Adrenal gland (tissue), 19 donors: ENCODE data around the gene ADAM33. TPM values are rescaled to one million over a fixed set of nuclear protein-coding genes. Genes with fewer than 3 reads are reported as not detected.

Experiments used
- DNase-seq, 7 donors: peaks; one replicate each; pipeline ENCODE4 v3.0.0-alpha.2; 2019 to 2020
- H3K27ac ChIP-seq, 5 donors: fragments of 200-600 bp; sonication (generic) in 4 of 5; 1 replicate in 3 of 5; 2 replicates in 2 of 5; pipeline versions ENCODE4 v1.5.1 to v1.8.0; 2016 to 2020; ENCODE audit warnings: mild to moderate bottlenecking in 1 of 5
- H3K27me3 ChIP-seq: fragments of 200-600 bp; 2 replicates; pipeline ENCODE4 v1.8.0; 2021
- H3K36me3 ChIP-seq, 2 donors: fragments of 200-600 bp; replicated peaks in 1 of 2; 1 replicate in 1 of 2; 2 replicates in 1 of 2; pipeline versions ENCODE4 v1.5.1 to v1.8.0; 2018 to 2022
- H3K4me1 ChIP-seq, 2 donors: fragments of 200-600 bp; replicated peaks in 1 of 2; 1 replicate in 1 of 2; 2 replicates in 1 of 2; pipeline versions ENCODE4 v1.5.1 to v1.8.0; 2018 to 2021
- H3K4me3 ChIP-seq, 4 donors: fragments of 200-600 bp; sonication (generic) in 3 of 4; one replicate each; pipeline ENCODE4 v1.5.1; 2016 to 2018
- H3K9me3 ChIP-seq, 3 donors: fragments of 200-600 bp; sonication (generic) in 1 of 3; replicated peaks in 1 of 3; 1 replicate in 2 of 3; 2 replicates in 1 of 3; pipeline versions ENCODE4 v1.5.1 to v1.8.0; 2016 to 2021
- CTCF ChIP-seq, 6 experiments: fragments of 450-650 bp in 4 of 6; fragments of 200-600 bp in 2 of 6; sonication (generic) in 1 of 6; IDR thresholded peaks; 1 replicate in 5 of 6; 2 replicates in 1 of 6; pipeline versions ENCODE4 v1.5.1 to v1.8.0; 2016 to 2021; ENCODE audit warnings: antibody characterized with exemption in 6 of 6, mild to moderate bottlenecking in 2 of 6, moderate library complexity in 1 of 6
- POLR2A ChIP-seq, 2 donors: fragments of 450-650 bp; IDR thresholded peaks; one replicate each; pipeline ENCODE4 v1.6.1; 2017; ENCODE audit warnings: antibody characterized with exemption in 2 of 2, mild to moderate bottlenecking in 2 of 2, moderate library complexity in 1 of 2
- WGBS, 4 donors: extraction: QIAGEN DNeasy Blood & Tissue Kit in 2 of 4; methylation state at CpG; one replicate each; pipeline versions ENCODE4 v1.1.5 to v1.1.7; 2013 to 2017; 5-methylcytosine and 5-hydroxymethylcytosine counted together
- intact Hi-C, 2 donors: fragments of 100-400 bp; cut with DNase I; formaldehyde crosslinking; loops; one replicate each; pipeline versions ENCODE4 v1.14.1 to v1.15.0; 2022 to 2023
- long read RNA-seq, 10 donors: library from polyadenylated mRNA in 3 of 10; unstranded in 2 of 10; stranded (forward) in 1 of 10; transcript quantifications; one replicate each; pipeline ENCODE4 v2.0.0 and lab custom pipeline, GENCODE V29; 2021 to 2026
- polyA plus RNA-seq, 3 donors: library from polyadenylated mRNA; stranded (reverse); fragments of 200-250 nt in 2 of 3; fragments of 350-450 nt in 1 of 3; fragmentation: Illumina TruSeq in 1 of 3; extraction: RNeasy Lipid Tissue Mini Kit (QIAGEN cat#74804) in 1 of 3; gene quantifications; one replicate each; pipeline ENCODE4 v1.2.3, GENCODE V29; 2013 to 2014
- total RNA-seq, 9 donors: library from RNA; depleted of rRNA in 4 of 9; stranded (reverse); fragments of >200 nt in 4 of 9; fragments of 120-200 nt in 1 of 9; fragmentation: NEBNext Ultra II Directional in 1 of 9; extraction: Animal tissue kit (Norgen Biotek cat#: 25700) in 1 of 9; gene quantifications; one replicate each; pipeline versions ENCODE4 v1.1.0 to v1.2.4, GENCODE V29; 2013 to 2023
- donor health status: healthy with polysubstance abuse.
- donor health status: Bipolar disorder and iron deficiency.
- donor health status: DM: yes; HTN: yes; CAD: no.
- donor health status: DM: no; HTN: no; CAD: no.
- donor health status: DM: no; HTN: no; CAD: no.
- donor health status: DM: yes; HTN: yes; CAD: no.

Gene ADAM33
- total RNA-seq (1 to 10 TPM in 5 of 9 donors, under 1 TPM in 4; 0.42 to 7.9 (median 1.6) TPM), polyA plus RNA-seq (10 to 100 TPM in 2 of 3 donors, under 1 TPM in 1; 0.84 to 65.0 (median 33.2) TPM)
- long read RNA-seq, donor 1 = 0 reads
- long read RNA-seq, donor 2 = 0 reads
- long read RNA-seq, donor 3 = 0 reads
- long read RNA-seq, donor 4, partial matches to known transcripts = 0 of 1 reads
- long read RNA-seq, donor 4, other reads (novel, unspliced or antisense) = 1 of 1 reads
- long read RNA-seq, donor 5, partial matches to known transcripts = 0 of 4 reads
- long read RNA-seq, donor 5, other reads (novel, unspliced or antisense) = 4 of 4 reads
- long read RNA-seq, donor 6 = 0 reads
- long read RNA-seq, donor 7 = 0 reads
- long read RNA-seq, donor 8 = 0 reads
- long read RNA-seq, donor 9 = 0 reads
- long read RNA-seq, donor 10 = 0 reads

- Histone ChIP-seq H3K27ac (peak within 1 kb of the TSS in 1 of 5 donors; percentile 71), H3K4me3 (peak within 1 kb of the TSS in 2 of 4 donors; percentile 14 to 48), H3K36me3 (no peaks in the 10 kb centered on the region), H3K4me1 (peaks cover 0 to 7% of the 10 kb centered on the region in 2 donors), H3K9me3 (no peaks in the 10 kb centered on the region), H3K27me3 (peaks cover 24% of the 10 kb centered on the region)
- no peak for TF ChIP-seq POLR2A (IDR thresholded peaks at IDR 0.05)
- TF ChIP-seq CTCF (IDR thresholded peaks at IDR 0.05) = no peak
- 13 to 39% (median 19%) methylated on average over 7 to 65 of the region's 65 CpGs for WGBS, 4 donors
- peak in 1 of 7 donors; percentile 21 for DNase-seq
- intact Hi-C loops = no loop called here
These were observed at the start of gene ADAM33 for GRCh38 chr20:3681931-3682781. Gene ADAM33 (minus strand): TSS chr20:3682010. CDS start chr20:3682004, 6 bp downstream.

GRCh38 chr20:3730803-3731672 lies 49.2 kb upstream of the ADAM33 start:
- no peak overlapping the region for H3K27ac ChIP-seq

GRCh38 chr20:3729811-3730540 lies 48.2 kb upstream of the ADAM33 start:
- Histone ChIP-seq H3K36me3 (no peaks in the 10 kb centered on the region), H3K27me3 (peaks cover 6% of the 10 kb centered on the region), H3K4me1 (no peaks in the 10 kb centered on the region), H3K4me3 (no peak overlapping the region), H3K27ac (no peak overlapping the region), H3K9me3 (no peaks in the 10 kb centered on the region)
- no peak for TF ChIP-seq CTCF (IDR thresholded peaks at IDR 0.05)
- no peak for TF ChIP-seq POLR2A (IDR thresholded peaks at IDR 0.05)
- intact Hi-C loops = no loop called here
- no peak for DNase-seq
- 65 to 76% (median 72%) methylated on average over 6 to 8 of the region's 8 CpGs for WGBS, 4 donors

More at GRCh38 chr20:3730803-3731672, 49.2 kb upstream of the ADAM33 start:
- intact Hi-C loops = no loop called here
- WGBS, 4 donors = 79 to 88% (median 87%) methylated on average over 11 to 12 of the region's 12 CpGs
- no peak for DNase-seq
- H3K36me3 ChIP-seq = no peaks in the 10 kb centered on the region
- TF ChIP-seq CTCF (IDR thresholded peaks at IDR 0.05) (no peak), POLR2A (IDR thresholded peaks at IDR 0.05) (no peak)
- no peaks in the 10 kb centered on the region for H3K4me1 ChIP-seq
- no peaks in the 10 kb centered on the region for H3K9me3 ChIP-seq
- H3K27me3 ChIP-seq = peaks cover 6% of the 10 kb centered on the region
- no peak overlapping the region for H3K4me3 ChIP-seq
